Measurements from ENCODE around the gene SMG6.

GRCh38 chr17:2157675-2158395 is 145.8 kb downstream of the SMG6 start:
- TF ChIP-seq CTCF (IDR thresholded peaks at IDR 0.05) (no peak), POLR2A (IDR thresholded peaks at IDR 0.05) (no peak)

Data from heart left ventricle (tissue), 13 donors.